ENCODE results near the gene RTF2.

The RTF2 gene

DNA sequence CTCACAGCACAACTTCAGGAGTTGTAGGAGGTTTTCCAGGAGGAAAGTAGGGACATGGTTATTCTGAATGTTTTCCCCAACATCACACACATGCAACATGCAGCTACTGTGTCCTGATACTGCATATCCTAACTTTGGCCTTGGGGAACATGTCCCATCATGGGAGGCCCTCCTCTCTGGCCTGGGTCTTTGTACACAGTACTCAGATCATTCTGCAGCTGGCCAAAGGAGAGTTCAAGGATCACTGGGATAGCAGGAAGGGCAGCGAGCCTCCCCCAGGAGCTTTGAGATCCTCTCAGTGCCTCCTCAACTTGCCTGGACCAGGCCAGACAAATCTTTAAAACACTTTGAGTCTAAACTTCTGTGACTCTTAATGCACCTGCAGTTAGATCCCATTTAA, 43.5 kb upstream of the RTF2 start:
- TF ChIP-seq, protein P1, sequence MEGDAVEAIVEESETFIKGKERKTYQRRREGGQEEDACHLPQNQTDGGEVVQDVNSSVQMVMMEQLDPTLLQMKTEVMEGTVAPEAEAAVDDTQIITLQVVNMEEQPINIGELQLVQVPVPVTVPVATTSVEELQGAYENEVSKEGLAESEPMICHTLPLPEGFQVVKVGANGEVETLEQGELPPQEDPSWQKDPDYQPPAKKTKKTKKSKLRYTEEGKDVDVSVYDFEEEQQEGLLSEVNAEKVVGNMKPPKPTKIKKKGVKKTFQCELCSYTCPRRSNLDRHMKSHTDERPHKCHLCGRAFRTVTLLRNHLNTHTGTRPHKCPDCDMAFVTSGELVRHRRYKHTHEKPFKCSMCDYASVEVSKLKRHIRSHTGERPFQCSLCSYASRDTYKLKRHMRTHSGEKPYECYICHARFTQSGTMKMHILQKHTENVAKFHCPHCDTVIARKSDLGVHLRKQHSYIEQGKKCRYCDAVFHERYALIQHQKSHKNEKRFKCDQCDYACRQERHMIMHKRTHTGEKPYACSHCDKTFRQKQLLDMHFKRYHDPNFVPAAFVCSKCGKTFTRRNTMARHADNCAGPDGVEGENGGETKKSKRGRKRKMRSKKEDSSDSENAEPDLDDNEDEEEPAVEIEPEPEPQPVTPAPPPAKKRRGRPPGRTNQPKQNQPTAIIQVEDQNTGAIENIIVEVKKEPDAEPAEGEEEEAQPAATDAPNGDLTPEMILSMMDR (conservative IDR thresholded peaks at IDR 0.05) = no peak
- TF ChIP-seq ZFX (IDR thresholded peaks at IDR 0.05) = no peak
- no peak overlapping the region for H3K27ac ChIP-seq

DNA sequence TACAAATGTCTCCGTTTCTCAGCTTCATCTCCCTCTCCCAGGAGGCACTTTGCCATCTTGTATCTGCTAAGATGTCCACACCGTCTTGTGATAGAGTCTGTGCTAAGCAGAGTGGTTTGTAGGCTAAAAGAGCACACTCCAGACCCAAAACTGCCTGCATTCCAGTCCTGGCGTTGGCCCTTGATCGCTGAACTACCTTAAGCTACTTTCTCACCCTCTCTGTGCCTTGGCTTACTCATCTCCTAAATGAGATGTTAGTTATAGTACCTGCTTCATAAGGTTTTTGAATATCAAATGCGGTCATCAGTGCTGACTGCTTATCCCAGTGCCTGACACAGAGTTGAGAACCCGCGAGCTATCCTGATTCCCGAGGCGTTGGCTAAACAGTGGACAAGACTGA, 42.4 kb upstream of the RTF2 start:
- TF ChIP-seq ZFX (IDR thresholded peaks at IDR 0.05) = no peak
- TF ChIP-seq, protein P1 (conservative IDR thresholded peaks at IDR 0.05) = no peak
- H3K27ac ChIP-seq = no peak overlapping the region

DNA sequence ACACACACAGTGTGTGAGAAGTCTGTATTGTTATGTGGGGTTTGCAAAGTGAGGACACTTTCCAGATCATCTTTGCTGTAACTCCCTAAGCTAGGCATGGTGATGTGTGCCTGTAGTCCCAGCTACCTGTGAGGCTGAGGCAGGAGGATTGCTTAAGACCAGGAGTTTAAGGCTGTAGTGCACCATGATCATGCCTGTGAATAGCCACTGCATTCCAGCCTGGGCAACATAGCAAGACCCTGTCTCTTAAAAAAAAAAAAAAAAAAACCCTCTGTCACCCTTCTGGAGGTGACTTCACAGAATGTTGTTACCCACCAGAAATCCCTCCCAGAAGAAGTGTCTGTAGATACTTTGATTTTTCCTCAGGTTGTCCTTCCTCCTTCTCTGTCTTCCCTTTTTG, 41.5 kb upstream of the RTF2 start:
- H3K27ac ChIP-seq = no peak overlapping the region
- TF ChIP-seq ZFX (IDR thresholded peaks at IDR 0.05) = no peak
- TF ChIP-seq, protein P1 (conservative IDR thresholded peaks at IDR 0.05) = no peak

DNA sequence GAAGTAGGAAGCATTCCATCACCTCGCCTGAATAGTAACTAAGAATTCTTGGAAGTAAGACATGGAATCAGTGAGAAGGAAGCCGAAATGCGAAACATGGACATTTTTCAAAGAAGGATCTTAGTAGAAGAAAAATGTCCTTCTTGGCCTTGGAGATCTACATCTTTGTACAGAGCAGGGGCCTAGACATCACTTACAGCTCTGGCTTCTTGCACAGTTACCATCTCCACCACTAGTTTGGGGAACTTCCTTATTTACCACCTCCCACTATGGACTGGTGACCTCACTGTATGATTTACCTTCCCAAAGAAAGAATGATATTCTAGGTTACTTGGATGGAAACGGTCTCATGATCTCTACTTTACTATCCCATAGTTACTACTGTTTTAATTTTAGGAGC, 40.6 kb upstream of the RTF2 start:
- TF ChIP-seq ZFX (IDR thresholded peaks at IDR 0.05) = no peak
- TF ChIP-seq, protein P1 (conservative IDR thresholded peaks at IDR 0.05) = no peak
- H3K27ac ChIP-seq = no peak overlapping the region

DNA sequence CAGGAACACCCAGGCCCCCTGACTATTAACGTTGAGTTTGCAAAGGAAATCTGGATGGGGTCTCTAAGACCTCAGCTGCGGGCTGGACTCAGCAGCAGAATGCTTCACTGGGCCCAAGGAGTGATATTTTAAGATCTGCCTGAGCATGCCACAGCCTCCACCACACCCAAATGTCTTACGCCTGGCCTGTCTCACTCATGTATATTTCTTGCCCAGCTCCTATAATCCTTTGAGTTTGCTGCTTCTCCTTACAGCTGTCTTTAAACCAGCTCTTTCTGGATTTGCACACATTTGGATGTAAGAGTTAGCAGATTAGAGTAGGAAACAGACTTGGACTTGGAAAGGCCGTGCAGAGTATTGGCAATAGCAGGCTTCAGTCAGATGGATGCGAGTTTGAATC, 40.0 kb upstream of the RTF2 start:
- no peak for TF ChIP-seq ZFX (IDR thresholded peaks at IDR 0.05)
- TF ChIP-seq, protein P1 (conservative IDR thresholded peaks at IDR 0.05) = no peak
- no peak overlapping the region for H3K27ac ChIP-seq

DNA sequence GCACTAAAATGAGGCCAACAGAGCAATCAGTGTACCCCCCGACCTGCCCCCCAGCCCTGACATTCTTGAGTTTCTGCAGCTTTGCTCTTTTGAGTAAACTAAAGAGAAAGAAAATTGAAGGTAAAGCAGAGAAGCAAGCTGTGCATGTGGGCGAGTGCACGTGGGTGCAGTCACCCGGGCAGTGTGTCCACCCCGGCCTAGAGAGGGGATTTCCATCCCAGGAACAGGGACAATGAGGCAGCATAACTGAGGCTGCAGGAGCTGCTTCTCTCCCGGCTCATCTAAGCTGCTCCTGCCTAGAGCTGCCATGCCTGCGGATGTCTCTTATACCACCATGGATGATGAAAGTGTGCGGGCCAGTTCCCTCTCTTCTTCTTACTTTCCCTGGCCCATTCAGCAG, 39.5 kb upstream of the RTF2 start:
- TF ChIP-seq, protein P1 (conservative IDR thresholded peaks at IDR 0.05) = no peak
- H3K27ac ChIP-seq = no peak overlapping the region

DNA sequence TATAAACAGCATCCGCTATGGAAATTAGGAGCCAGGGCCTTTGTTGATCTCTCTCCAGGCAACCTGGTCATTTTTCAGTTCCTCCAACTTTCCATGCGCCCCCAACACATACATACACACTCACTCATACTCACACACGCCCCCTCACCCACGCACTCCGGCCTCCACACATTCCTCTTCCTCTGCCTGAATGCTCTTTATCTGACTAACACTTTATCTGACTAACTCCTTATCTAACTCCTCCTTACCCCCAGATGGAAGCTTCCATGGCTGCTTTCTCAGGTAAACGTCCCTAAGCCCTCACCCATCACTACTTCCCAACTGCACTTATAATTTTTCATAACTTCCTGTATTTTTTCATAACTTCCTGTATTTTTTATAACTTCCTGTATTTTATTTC, 38.9 kb upstream of the RTF2 start:
- TF ChIP-seq, protein P1 (conservative IDR thresholded peaks at IDR 0.05) = no peak
- no peak for TF ChIP-seq ZFX (IDR thresholded peaks at IDR 0.05)
- no peak overlapping the region for H3K27ac ChIP-seq

Measured in C4-2B (cell line).